Cardiac muscle cell (in vitro differentiated cells and primary cell): ENCODE results near the gene SLC6A13. TPM values are rescaled to one million over a fixed set of nuclear protein-coding genes. Genes with fewer than 3 reads are reported as not detected.

ENCODE experiments used
- DNase-seq, 2 donors: peaks; one replicate each; pipeline versions ENCODE4 v3.0.0 to v3.0.0-alpha.2; 2010 to 2017; ENCODE audit warnings: low read depth in 1 of 2, low spot score in 1 of 2
- H3K27ac ChIP-seq: fragments of 200-600 bp; sonication (generic); 2 replicates; pipeline ENCODE4 v1.5.1; 2016
- H3K27me3 ChIP-seq: fragments of 200-600 bp; sonication (generic); 2 replicates; pipeline ENCODE4 v1.6.0; 2016; ENCODE audit warnings: control low read depth
- H3K36me3 ChIP-seq: fragments of 200-600 bp; sonication (generic); 2 replicates; pipeline ENCODE4 v1.5.1; 2016; ENCODE audit warnings: control low read depth
- H3K4me1 ChIP-seq: fragments of 200-600 bp; sonication (generic); 2 replicates; pipeline ENCODE4 v1.8.1; 2017; ENCODE audit warnings: low read depth, mild to moderate bottlenecking, mixed run types
- H3K4me3 ChIP-seq: fragments of 200-600 bp; sonication (generic); 2 replicates; pipeline ENCODE4 v1.5.1; 2016; ENCODE audit warnings: mild to moderate bottlenecking
- H3K9me3 ChIP-seq: fragments of 200-600 bp; sonication (generic); 2 replicates; pipeline ENCODE4 v1.5.1; 2017; ENCODE audit warnings: low read depth, mild to moderate bottlenecking, control low read depth
- CTCF ChIP-seq: IDR thresholded peaks from 2 replicates; pipeline ENCODE4 v1.5.1; 2012; ENCODE audit warnings: low read depth, mild to moderate bottlenecking, low read length
- polyA plus RNA-seq: library from polyadenylated mRNA; unstranded; fragments of >200 nt; fragmentation: Nextera tagmentation; extraction: Ambion mirVana; gene quantifications from 2 replicates; pipeline ENCODE4 v1.2.1, GENCODE V29; 2016
- total RNA-seq: library from RNA; depleted of rRNA; stranded (reverse); fragments of >200 nt; gene quantifications from 2 replicates; pipeline ENCODE4 v1.2.3, GENCODE V29; 2016

Gene SLC6A13
- total and polyA plus RNA-seq, 2 experiments from 2014 or later: 2.3 to 3.8 TPM

GRCh38 chr12:210277-211141, 52.1 kb downstream of the SLC6A13 start:
- H3K27me3 ChIP-seq: peaks cover 3% of the 10 kb centered on the region
- peaks cover 15% of the 10 kb centered on the region for H3K4me1 ChIP-seq
- H3K36me3 ChIP-seq: no peaks in the 10 kb centered on the region
- H3K4me3 ChIP-seq: no peak overlapping the region
- DNase-seq: no peak
- TF ChIP-seq CTCF: no peak
- no peak overlapping the region for H3K27ac ChIP-seq
- H3K9me3 ChIP-seq: no peaks in the 10 kb centered on the region

GRCh38 chr12:209851-210250, 52.8 kb downstream of the SLC6A13 start:
- peaks cover 10% of the 10 kb centered on the region for H3K27me3 ChIP-seq
- no peak for TF ChIP-seq CTCF
- DNase-seq: no peak
- H3K36me3 ChIP-seq: no peaks in the 10 kb centered on the region
- peaks cover 15% of the 10 kb centered on the region for H3K4me1 ChIP-seq
- H3K4me3 ChIP-seq: no peak overlapping the region
- no peak overlapping the region for H3K27ac ChIP-seq
- H3K9me3 ChIP-seq: no peaks in the 10 kb centered on the region

GRCh38 chr12:209246-209645, 53.4 kb downstream of the SLC6A13 start:
- DNase-seq: no peak
- no peak overlapping the region for H3K4me3 ChIP-seq
- H3K27me3 ChIP-seq: peaks cover 16% of the 10 kb centered on the region
- no peaks in the 10 kb centered on the region for H3K9me3 ChIP-seq
- no peaks in the 10 kb centered on the region for H3K36me3 ChIP-seq
- no peak overlapping the region for H3K27ac ChIP-seq
- peaks cover 15% of the 10 kb centered on the region for H3K4me1 ChIP-seq
- TF ChIP-seq CTCF: no peak

GRCh38 chr12:208813-209212, 53.8 kb downstream of the SLC6A13 start:
- H3K27me3 ChIP-seq: peaks cover 20% of the 10 kb centered on the region

GRCh38 chr12:207804-208203, 54.8 kb downstream of the SLC6A13 start:
- TF ChIP-seq CTCF: no peak
- no peak overlapping the region for H3K4me3 ChIP-seq
- no peaks in the 10 kb centered on the region for H3K36me3 ChIP-seq
- H3K9me3 ChIP-seq: no peaks in the 10 kb centered on the region
- no peak for DNase-seq
- peaks cover 19% of the 10 kb centered on the region for H3K4me1 ChIP-seq
- H3K27me3 ChIP-seq: peaks cover 29% of the 10 kb centered on the region
- no peak overlapping the region for H3K27ac ChIP-seq

More at GRCh38 chr12:208813-209212, 53.8 kb downstream of the SLC6A13 start:
- TF ChIP-seq CTCF: no peak
- Histone ChIP-seq H3K27ac (no peak overlapping the region), H3K36me3 (no peaks in the 10 kb centered on the region), H3K9me3 (no peaks in the 10 kb centered on the region), H3K4me1 (peaks cover 19% of the 10 kb centered on the region), H3K4me3 (no peak overlapping the region)
- DNase-seq: no peak
